GM13976 (cell line): ENCODE data around the gene PIGZ.

Source experiments
- DNase-seq: peaks from one replicate; pipeline ENCODE4 v3.0.0; 2012; ENCODE audit warnings: low spot score
- in situ Hi-C: fragments of 300-500 bp; cut with MboI; formaldehyde crosslinking; loops from one replicate; pipeline ENCODE4 v1.12.0; 2022; ENCODE audit warnings: low sequenced_read_pairs, mixed read lengths, inconsistent platforms; ENCODE audit not compliant: unreplicated experiment
- TF ChIP-seq, protein P1 (sequence below): IDR thresholded peaks from 2 replicates; pipeline ENCODE4 v1.5.1; 2012; ENCODE audit warnings: borderline replicate concordance, mild to moderate bottlenecking; ENCODE audit not compliant: insufficient read depth; ENCODE audit errors: extremely low read depth, missing control alignments, control extremely low read depth

PIGZ gene

DNA sequence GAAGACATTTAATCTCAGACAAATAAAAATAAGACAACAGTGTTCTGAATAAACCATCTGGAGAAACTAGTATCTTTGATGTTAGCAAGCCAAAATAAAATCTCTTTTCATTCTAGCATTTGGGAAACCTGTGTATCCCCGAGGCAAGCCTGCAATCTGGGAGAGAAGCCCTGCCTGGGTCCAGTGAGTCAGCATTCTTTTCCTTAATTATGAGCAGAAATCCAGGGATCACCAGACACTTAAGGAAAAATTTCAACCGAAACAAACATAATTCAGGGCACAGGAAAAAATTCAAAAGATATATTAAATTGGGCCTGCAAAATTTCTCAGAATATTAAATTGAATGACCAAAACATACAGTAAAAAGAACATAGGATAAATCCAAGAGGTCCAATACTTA lies 30.5 kb downstream of the PIGZ start:
- no peak for DNase-seq
- in situ Hi-C loops = no loop called here
- TF ChIP-seq, protein P1, sequence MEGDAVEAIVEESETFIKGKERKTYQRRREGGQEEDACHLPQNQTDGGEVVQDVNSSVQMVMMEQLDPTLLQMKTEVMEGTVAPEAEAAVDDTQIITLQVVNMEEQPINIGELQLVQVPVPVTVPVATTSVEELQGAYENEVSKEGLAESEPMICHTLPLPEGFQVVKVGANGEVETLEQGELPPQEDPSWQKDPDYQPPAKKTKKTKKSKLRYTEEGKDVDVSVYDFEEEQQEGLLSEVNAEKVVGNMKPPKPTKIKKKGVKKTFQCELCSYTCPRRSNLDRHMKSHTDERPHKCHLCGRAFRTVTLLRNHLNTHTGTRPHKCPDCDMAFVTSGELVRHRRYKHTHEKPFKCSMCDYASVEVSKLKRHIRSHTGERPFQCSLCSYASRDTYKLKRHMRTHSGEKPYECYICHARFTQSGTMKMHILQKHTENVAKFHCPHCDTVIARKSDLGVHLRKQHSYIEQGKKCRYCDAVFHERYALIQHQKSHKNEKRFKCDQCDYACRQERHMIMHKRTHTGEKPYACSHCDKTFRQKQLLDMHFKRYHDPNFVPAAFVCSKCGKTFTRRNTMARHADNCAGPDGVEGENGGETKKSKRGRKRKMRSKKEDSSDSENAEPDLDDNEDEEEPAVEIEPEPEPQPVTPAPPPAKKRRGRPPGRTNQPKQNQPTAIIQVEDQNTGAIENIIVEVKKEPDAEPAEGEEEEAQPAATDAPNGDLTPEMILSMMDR = no peak

- in situ Hi-C loops = no loop called here
- DNase-seq = no peak
- TF ChIP-seq, protein P1 = no peak
Observed at GRCh38 chr3:196936288-196936687, 32.3 kb downstream of the PIGZ start.

- DNase-seq = peak; percentile 58
- in situ Hi-C loops = no loop called here
- TF ChIP-seq, protein P1 = no peak
Observed at GRCh38 chr3:196932600-196932999, 36.0 kb downstream of the PIGZ start.

- DNase-seq = no peak
- in situ Hi-C loops = no loop called here
- TF ChIP-seq, protein P1 = no peak
Observed at GRCh38 chr3:196931828-196932587, 36.6 kb downstream of the PIGZ start.

- TF ChIP-seq, protein P1 = no peak
- no peak for DNase-seq
- in situ Hi-C loops = no loop called here
Observed at GRCh38 chr3:196931157-196931556, 37.5 kb downstream of the PIGZ start.

DNA sequence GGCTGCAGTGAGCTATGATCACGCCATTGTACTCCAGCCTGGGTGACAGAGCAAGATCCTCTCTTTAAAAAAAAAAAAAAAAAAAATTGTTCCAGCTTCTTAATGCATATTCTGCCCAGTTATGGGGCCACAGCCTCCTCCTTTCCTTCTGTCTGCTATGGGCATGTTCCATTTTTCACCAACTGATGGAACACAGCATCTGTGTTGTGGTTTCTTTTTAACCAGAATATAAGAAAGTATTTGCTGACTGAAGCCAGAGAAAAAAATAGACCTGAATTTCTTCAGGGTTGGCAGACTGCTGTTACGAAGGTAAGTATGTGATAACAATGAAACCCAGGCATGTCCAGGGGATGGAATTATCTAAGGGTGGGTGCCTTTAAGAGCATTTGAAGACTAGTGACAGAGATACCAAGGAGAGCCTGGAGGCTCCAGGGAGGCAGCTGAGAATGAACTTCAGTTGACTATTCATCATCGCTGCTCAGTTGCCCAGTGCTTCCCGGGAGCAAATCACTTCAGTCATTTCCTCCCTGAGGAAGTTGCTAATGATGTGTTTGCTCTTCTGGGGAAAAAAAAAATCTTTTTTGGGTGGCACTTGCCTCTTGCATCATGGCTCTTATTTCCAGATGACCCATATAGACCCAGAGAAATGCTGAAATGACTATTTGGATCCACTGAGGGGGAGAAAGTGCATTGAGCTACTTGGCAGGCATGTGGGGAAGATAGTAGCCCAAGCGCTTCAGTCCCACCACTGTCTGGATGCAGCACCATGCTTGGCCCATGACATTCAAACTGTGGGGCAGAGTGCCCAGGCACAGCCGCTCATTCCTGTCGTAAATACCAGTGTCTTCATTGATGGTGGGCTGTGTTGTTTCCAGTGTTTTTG lies 40.8 kb downstream of the PIGZ start:
- DNase-seq = no peak
- in situ Hi-C loops = no loop called here
- TF ChIP-seq, protein P1 = no peak
